Left lobe of liver (tissue), 2 donors: ENCODE measurements around the gene EPS8. TPM values are rescaled to one million over a fixed set of nuclear protein-coding genes. Genes with fewer than 3 reads are reported as not detected.

Experiments used
- ATAC-seq: fragments of 200-7000 bp; cut with Tn5 transposase; one replicate; pipeline ENCODE4 v1.9.1; 2020; ENCODE audit warnings: mild to moderate bottlenecking, moderate library complexity
- DNase-seq: peaks from one replicate; pipeline ENCODE4 v3.0.0-alpha.2; 2020; ENCODE audit warnings: low spot score
- total RNA-seq: library from RNA; stranded (reverse); gene quantifications from one replicate; pipeline ENCODE4 v1.2.1, GENCODE V29; 2021
- donor health status: DM: no; HTN: no; CAD: no; lungs with moderate emphysema.
- donor health status: DM: no; HTN: yes; CAD: no.

EPS8 gene
- total RNA-seq, 1 donor from 2014 or later: 27.0 TPM

GRCh38 chr12:15581006-15581405, 208.2 kb downstream of the EPS8 start:
- DNase-seq (no peak), ATAC-seq (no peak)

DNA sequence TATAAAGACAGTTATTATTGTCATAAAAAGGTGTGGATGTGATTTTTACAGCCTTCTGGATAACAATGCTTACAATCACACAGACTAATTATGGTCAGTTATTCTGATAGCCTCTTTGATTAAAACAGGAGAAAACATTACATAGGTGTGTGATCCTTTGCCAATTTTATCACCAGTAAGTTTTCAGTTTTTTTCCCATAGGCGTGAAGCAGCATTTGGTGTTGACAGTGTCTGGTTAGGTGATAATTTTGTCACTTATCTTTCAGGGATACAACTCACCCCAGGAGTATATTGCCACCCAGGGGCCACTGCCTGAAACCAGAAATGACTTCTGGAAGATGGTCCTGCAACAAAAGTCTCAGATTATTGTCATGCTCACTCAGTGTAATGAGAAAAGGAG, 208.8 kb downstream of the EPS8 start:
- ATAC-seq (no peak), DNase-seq (no peak)

- ATAC-seq (no peak), DNase-seq (no peak)
Observed at GRCh38 chr12:15575671-15576541, 213.3 kb downstream of the EPS8 start.

- ATAC-seq: no peak
Observed at GRCh38 chr12:15574353-15574752, 214.8 kb downstream of the EPS8 start.

More at GRCh38 chr12:15574353-15574752, 214.8 kb downstream of the EPS8 start:
- DNase-seq: no peak

Other genes starting within 250 kb of the EPS8 start
- gene STRAP, start 93.0 kb upstream of the EPS8 start, total RNA-seq: 48.6 TPM
- 38.4 TPM for gene DERA, start 121.9 kb upstream of the EPS8 start, total RNA-seq